Pancreas (tissue), 10 donors: ENCODE results near the gene RAG1. TPM values are rescaled to one million over a fixed set of nuclear protein-coding genes. Genes with fewer than 3 reads are reported as not detected.
"Not testable (repeated sequence)": the region's sequence is repeated elsewhere in the genome, so short reads cannot be mapped to it uniquely, and the experiment has no call there.

ENCODE experiments used
- ATAC-seq, 4 donors: fragments of 200-7000 bp; cut with Tn5 transposase; one replicate each; pipeline versions ENCODE4 v1.8.0 to v1.9.1; 2020; ENCODE audit warnings: mild to moderate bottlenecking in 4 of 4, moderate library complexity in 4 of 4
- DNase-seq, 6 donors: peaks; one replicate each; pipeline ENCODE4 v3.0.0-alpha.2; 2020
- FAIRE-seq: peaks from 2 replicates; lab custom pipeline; 2012; peaks lifted over from hg19 to GRCh38; lab: Jason Lieb, UNC
- H3K27ac ChIP-seq, 4 donors: fragments of 200-600 bp; sonication (generic); 1 replicate in 3 of 4; 2 replicates in 1 of 4; pipeline versions ENCODE4 v1.5.0 to v1.8.0; 2020
- H3K27me3 ChIP-seq, 4 donors: fragments of 200-600 bp; one replicate each; pipeline ENCODE4 v1.8.0; 2021
- H3K36me3 ChIP-seq, 3 donors: fragments of 200-600 bp; sonication (generic) in 1 of 3; one replicate each; pipeline versions ENCODE4 v1.5.0 to v1.8.0; 2020 to 2021
- H3K4me1 ChIP-seq, 3 donors: fragments of 200-600 bp; one replicate each; pipeline ENCODE4 v1.8.0; 2021
- H3K4me3 ChIP-seq, 4 donors: fragments of 200-600 bp; sonication (generic) in 2 of 4; one replicate each; pipeline versions ENCODE4 v1.5.0 to v1.8.0; 2020 to 2021
- H3K9me3 ChIP-seq, 4 donors: fragments of 200-600 bp; one replicate each; pipeline ENCODE4 v1.8.0; 2021
- CTCF ChIP-seq, 4 donors: fragments of 200-600 bp; sonication (generic) in 3 of 4; IDR thresholded peaks; one replicate each; pipeline versions ENCODE4 v1.5.0 to v1.8.0; 2021; ENCODE audit warnings: antibody characterized with exemption in 4 of 4
- WGBS, 2 donors: extraction: QIAGEN DNeasy Blood & Tissue Kit; methylation state at CpG; one replicate each; pipeline ENCODE4 v1.1.7; 2013; 5-methylcytosine and 5-hydroxymethylcytosine counted together
- intact Hi-C, 3 donors: fragments of 100-400 bp; cut with DNase I; formaldehyde crosslinking; loops; one replicate each; pipeline versions ENCODE4 v1.11.1 to v1.14.2; 2022
- polyA plus RNA-seq, 2 donors: library from polyadenylated mRNA; stranded (reverse); fragments of 200-250 nt; gene quantifications; one replicate each; pipeline ENCODE4 v1.2.3, GENCODE V29; 2013
- total RNA-seq, 6 donors: library from RNA; stranded (reverse); fragmentation: NEBNext Ultra II Directional in 4 of 6; extraction: Animal tissue kit (Norgen Biotek cat#: 25700) in 4 of 6; gene quantifications; one replicate each; pipeline versions ENCODE4 v1.2.1 to v1.2.4, GENCODE V29; 2021 to 2023
- donor health status: healthy with polysubstance abuse.
- donor health status: DM: no; HTN: no; CAD: no; lungs with moderate emphysema.
- donor health status: DM: no; HTN: no; CAD: no.
- donor health status: control.
- donor health status: control.
- donor health status: Bipolar disorder and iron deficiency.
- donor health status: DM: yes; HTN: yes; CAD: no.
- donor health status: DM: no; HTN: no; CAD: no.
- donor health status: DM: no; HTN: no; CAD: no.
- donor health status: DM: yes; HTN: yes; CAD: no.

The RAG1 gene
- total and polyA plus RNA-seq, 8 donors, result 0.13 to 0.81 (median 0.51) TPM

- no peak for TF ChIP-seq CTCF (IDR thresholded peaks at IDR 0.05)
- WGBS, 2 donors, result 4 to 6% methylated on average over 1 of the region's 1 CpG
- ATAC-seq, result no peak
Measured at GRCh38 chr11:36550385-36551115, 17.3 kb upstream of the RAG1 start.

GRCh38 chr11:36557390-36557789 is 10.4 kb upstream of the RAG1 start:
- H3K27ac ChIP-seq, FAIRE-seq, ATAC-seq, H3K4me1 ChIP-seq, H3K4me3 ChIP-seq, H3K27me3 ChIP-seq, H3K9me3 ChIP-seq, intact Hi-C loops, DNase-seq, H3K36me3 ChIP-seq: not testable (repeated sequence)
- 85 to 94% methylated on average over 13 to 15 of the region's 17 CpGs for WGBS, 2 donors

More at GRCh38 chr11:36550385-36551115, 17.3 kb upstream of the RAG1 start:
- Histone ChIP-seq H3K4me3 (no peak overlapping the region), H3K4me1 (no peaks in the 10 kb centered on the region), H3K27me3 (no peaks in the 10 kb centered on the region), H3K9me3 (no peaks in the 10 kb centered on the region), H3K27ac (no peak overlapping the region), H3K36me3 (no peaks in the 10 kb centered on the region)
- DNase-seq, result no peak
- no peak for FAIRE-seq
- intact Hi-C loops, result no loop called here

GRCh38 chr11:36557991-36558390 is 9.8 kb upstream of the RAG1 start:
- Histone ChIP-seq H3K27ac (no peak overlapping the region), H3K9me3 (no peaks in the 10 kb centered on the region), H3K4me3 (no peak overlapping the region), H3K27me3 (no peaks in the 10 kb centered on the region), H3K4me1 (no peaks in the 10 kb centered on the region), H3K36me3 (no peaks in the 10 kb centered on the region)
- FAIRE-seq (no peak), DNase-seq (no peak), ATAC-seq (no peak)
- intact Hi-C loops, result no loop called here
- TF ChIP-seq CTCF (IDR thresholded peaks at IDR 0.05), result no peak

GRCh38 chr11:36558571-36559413 is 9.0 kb upstream of the RAG1 start:
- FAIRE-seq (no peak), DNase-seq (no peak), ATAC-seq (no peak)
- no peak overlapping the region for H3K4me3 ChIP-seq
- no peaks in the 10 kb centered on the region for H3K27me3 ChIP-seq
- intact Hi-C loops, result no loop called here
- TF ChIP-seq CTCF (IDR thresholded peaks at IDR 0.05), result no peak
- H3K27ac ChIP-seq, result no peak overlapping the region
- no peaks in the 10 kb centered on the region for H3K4me1 ChIP-seq
- no peaks in the 10 kb centered on the region for H3K36me3 ChIP-seq
- 59 to 61% methylated on average over 4 of the region's 4 CpGs for WGBS, 2 donors
- H3K9me3 ChIP-seq, result no peaks in the 10 kb centered on the region

- no peaks in the 10 kb centered on the region for H3K9me3 ChIP-seq
- no peaks in the 10 kb centered on the region for H3K27me3 ChIP-seq
- no peaks in the 10 kb centered on the region for H3K4me1 ChIP-seq
- FAIRE-seq, result peak; percentile 61
- WGBS, 2 donors, result 1 to 3% methylated on average over 15 of the region's 15 CpGs
- ATAC-seq, result peak; percentile 82 to 98 (median 94)
- peak overlapping the region in 2 of 4 donors; percentile 32 to 38 for H3K4me3 ChIP-seq
- intact Hi-C loops, result loop anchor here in 2 of 3 donors (5.0 to 10.0 kb wide), 3 partner anchors 58 to 180 kb away; no protein-coding TSS in a partner anchor
- peak in 3 of 4 donors; percentile 32 to 49 (median 44) for TF ChIP-seq CTCF (IDR thresholded peaks at IDR 0.05)
- DNase-seq, result peak in 3 of 6 donors; percentile 34 to 63 (median 35)
- no peak overlapping the region for H3K27ac ChIP-seq
- no peaks in the 10 kb centered on the region for H3K36me3 ChIP-seq
Measured at GRCh38 chr11:36564376-36565030, 3.3 kb upstream of the RAG1 start.
